Retina (tissue), 1 donor: ENCODE results near the gene UBR1.
"Not testable (repeated sequence)": the region's sequence is repeated elsewhere in the genome, so short reads cannot be mapped to it uniquely, and the experiment has no call there.

Experiments used
- DNase-seq: peaks from one replicate; pipeline ENCODE4 v3.0.0-alpha.2; 2016

Gene UBR1

GRCh38 chr15:43046484-43046883, 59.4 kb downstream of the UBR1 start:
- DNase-seq, result no peak

GRCh38 chr15:43042885-43043284, 63.0 kb downstream of the UBR1 start:
- DNase-seq, result no peak

GRCh38 chr15:43041085-43041484, 64.8 kb downstream of the UBR1 start:
- DNase-seq, result not testable (repeated sequence)

GRCh38 chr15:43035240-43035639, 70.6 kb downstream of the UBR1 start:
- DNase-seq, result not testable (repeated sequence)

GRCh38 chr15:43029476-43029875, 76.4 kb downstream of the UBR1 start:
- no peak for DNase-seq

GRCh38 chr15:43025150-43025549, 80.7 kb downstream of the UBR1 start:
- no peak for DNase-seq

GRCh38 chr15:43014671-43015070, 91.2 kb downstream of the UBR1 start:
- DNase-seq, result not testable (repeated sequence)

- no peak for DNase-seq
Measured at GRCh38 chr15:43009206-43009605, 96.6 kb downstream of the UBR1 start.

GRCh38 chr15:43008150-43008549, 97.7 kb downstream of the UBR1 start:
- DNase-seq, result no peak

- no peak for DNase-seq
Measured at GRCh38 chr15:43007551-43007950, 98.3 kb downstream of the UBR1 start.

- no peak for DNase-seq
Measured at GRCh38 chr15:43006991-43007390, 98.8 kb downstream of the UBR1 start.

- not testable (repeated sequence) for DNase-seq
Measured at GRCh38 chr15:43004886-43005595, 100.8 kb downstream of the UBR1 start.

GRCh38 chr15:42999201-42999779, 106.5 kb downstream of the UBR1 start:
- no peak for DNase-seq

- DNase-seq, result no peak
Measured at GRCh38 chr15:42996871-42997270, 109.0 kb downstream of the UBR1 start.

- DNase-seq, result no peak
Measured at GRCh38 chr15:42994546-42994945, 111.3 kb downstream of the UBR1 start.

GRCh38 chr15:42992626-42993025, 113.2 kb downstream of the UBR1 start:
- no peak for DNase-seq

GRCh38 chr15:42986693-42987342, 119.0 kb downstream of the UBR1 start:
- DNase-seq, result no peak

GRCh38 chr15:42984493-42985034, 121.3 kb downstream of the UBR1 start:
- DNase-seq, result no peak

GRCh38 chr15:42979113-42979512, 126.7 kb downstream of the UBR1 start:
- not testable (repeated sequence) for DNase-seq

- no peak for DNase-seq
Measured at GRCh38 chr15:42974202-42974862, 131.5 kb downstream of the UBR1 start.

- DNase-seq, result no peak
Measured at GRCh38 chr15:42973114-42973513, 132.7 kb downstream of the UBR1 start.

- DNase-seq, result no peak
Measured at GRCh38 chr15:42971830-42972229, 134.0 kb downstream of the UBR1 start.

GRCh38 chr15:42964476-42964875, 141.4 kb downstream of the UBR1 start:
- DNase-seq, result no peak
